ENCODE data around the gene BCL2L14.

Gene BCL2L14

GRCh38 chr12:12116677-12117076 lies 45.9 kb downstream of the BCL2L14 start:
- DNase-seq (ENCODE audit: low read depth): no peak
- no peak overlapping the region for H3K4me3 ChIP-seq (ENCODE audit: low read depth, low read length)
- TF ChIP-seq, protein P1, sequence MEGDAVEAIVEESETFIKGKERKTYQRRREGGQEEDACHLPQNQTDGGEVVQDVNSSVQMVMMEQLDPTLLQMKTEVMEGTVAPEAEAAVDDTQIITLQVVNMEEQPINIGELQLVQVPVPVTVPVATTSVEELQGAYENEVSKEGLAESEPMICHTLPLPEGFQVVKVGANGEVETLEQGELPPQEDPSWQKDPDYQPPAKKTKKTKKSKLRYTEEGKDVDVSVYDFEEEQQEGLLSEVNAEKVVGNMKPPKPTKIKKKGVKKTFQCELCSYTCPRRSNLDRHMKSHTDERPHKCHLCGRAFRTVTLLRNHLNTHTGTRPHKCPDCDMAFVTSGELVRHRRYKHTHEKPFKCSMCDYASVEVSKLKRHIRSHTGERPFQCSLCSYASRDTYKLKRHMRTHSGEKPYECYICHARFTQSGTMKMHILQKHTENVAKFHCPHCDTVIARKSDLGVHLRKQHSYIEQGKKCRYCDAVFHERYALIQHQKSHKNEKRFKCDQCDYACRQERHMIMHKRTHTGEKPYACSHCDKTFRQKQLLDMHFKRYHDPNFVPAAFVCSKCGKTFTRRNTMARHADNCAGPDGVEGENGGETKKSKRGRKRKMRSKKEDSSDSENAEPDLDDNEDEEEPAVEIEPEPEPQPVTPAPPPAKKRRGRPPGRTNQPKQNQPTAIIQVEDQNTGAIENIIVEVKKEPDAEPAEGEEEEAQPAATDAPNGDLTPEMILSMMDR (IDR thresholded peaks at IDR 0.05; ENCODE audit: insufficient read depth, low read depth, low read length, missing control alignments): no peak

GRCh38 chr12:12121061-12121460 lies 50.3 kb downstream of the BCL2L14 start:
- TF ChIP-seq, protein P1 (IDR thresholded peaks at IDR 0.05; ENCODE audit: insufficient read depth, low read depth, low read length, missing control alignments): no peak
- DNase-seq (ENCODE audit: low read depth): no peak
- H3K4me3 ChIP-seq (ENCODE audit: low read depth, low read length): no peak overlapping the region

DNA sequence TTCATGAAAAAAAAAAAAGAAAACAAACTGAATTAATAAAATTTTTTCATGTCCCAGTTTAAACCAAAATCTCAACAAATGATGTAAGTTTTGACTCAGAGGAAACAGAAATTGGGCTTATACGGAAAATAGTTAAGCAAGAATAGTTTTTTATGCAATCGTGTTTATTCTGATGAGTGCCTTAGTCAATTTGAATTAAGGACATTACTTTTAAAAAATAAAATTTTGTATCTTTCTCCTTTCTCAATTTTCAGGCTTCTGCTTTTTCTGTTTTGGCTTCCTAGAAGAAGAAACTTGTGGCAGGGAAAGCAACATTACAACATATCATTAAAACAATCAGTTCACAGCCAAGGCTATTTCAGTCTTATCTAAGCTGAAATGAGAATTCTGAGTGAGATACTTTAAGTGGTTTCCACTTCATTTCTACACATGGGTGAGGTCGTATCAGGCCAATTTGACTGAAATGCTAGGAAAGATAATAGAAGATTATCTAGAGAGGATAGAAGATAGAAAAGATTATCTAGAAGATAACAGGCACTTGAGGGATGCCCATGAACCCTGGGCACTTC lies 52.4 kb downstream of the BCL2L14 start:
- TF ChIP-seq, protein P1 (IDR thresholded peaks at IDR 0.05; ENCODE audit: insufficient read depth, low read depth, low read length, missing control alignments): no peak
- no peak for DNase-seq (ENCODE audit: low read depth)
- H3K4me3 ChIP-seq (ENCODE audit: low read depth, low read length): no peak overlapping the region

DNA sequence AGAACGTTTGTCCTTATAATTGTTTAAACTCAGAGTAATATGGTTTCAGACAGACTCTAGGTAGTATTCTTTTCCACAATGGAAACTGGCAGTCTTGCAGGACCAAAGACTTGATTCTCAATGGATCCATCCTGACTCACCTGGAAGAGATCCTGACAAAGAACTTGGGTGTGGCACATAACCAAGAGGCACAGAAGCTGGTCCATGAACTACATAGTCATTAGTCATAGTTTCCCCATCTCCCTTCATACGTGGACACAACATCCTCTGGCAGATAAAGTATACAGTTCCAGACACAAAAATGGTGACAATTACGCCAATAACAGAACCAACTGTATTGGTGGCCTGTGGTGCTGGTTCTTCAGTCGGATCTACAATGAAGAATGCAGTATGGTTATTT lies 55.8 kb downstream of the BCL2L14 start:
- DNase-seq (ENCODE audit: low read depth): no peak
- TF ChIP-seq, protein P1 (IDR thresholded peaks at IDR 0.05; ENCODE audit: insufficient read depth, low read depth, low read length, missing control alignments): no peak
- no peak overlapping the region for H3K4me3 ChIP-seq (ENCODE audit: low read depth, low read length)

DNA sequence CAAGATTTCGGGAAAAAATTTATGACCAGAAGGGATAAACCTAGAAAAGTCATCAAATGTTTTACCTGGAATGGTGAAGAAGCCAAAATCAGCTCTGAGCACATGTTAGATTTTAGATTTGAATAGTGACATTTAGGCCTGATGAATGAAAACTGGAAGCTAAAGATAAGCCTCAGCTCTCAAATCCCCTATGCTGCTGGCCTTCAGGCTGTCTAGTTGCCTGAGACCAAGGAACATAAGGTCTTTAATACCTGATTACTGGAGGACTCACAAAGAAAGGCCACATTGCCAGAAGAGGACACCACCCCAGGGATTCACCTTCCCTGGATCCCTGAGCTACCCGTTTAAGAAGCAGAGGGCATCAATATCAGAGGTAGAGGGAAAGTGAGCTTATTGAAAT lies 56.6 kb downstream of the BCL2L14 start:
- DNase-seq (ENCODE audit: low read depth): no peak
- TF ChIP-seq, protein P1 (IDR thresholded peaks at IDR 0.05; ENCODE audit: insufficient read depth, low read depth, low read length, missing control alignments): no peak
- no peak overlapping the region for H3K4me3 ChIP-seq (ENCODE audit: low read depth, low read length)

- TF ChIP-seq, protein P1 (IDR thresholded peaks at IDR 0.05; ENCODE audit: insufficient read depth, low read depth, low read length, missing control alignments): no peak
- no peak overlapping the region for H3K4me3 ChIP-seq (ENCODE audit: low read depth, low read length)
- no peak for DNase-seq (ENCODE audit: low read depth)
Measured at GRCh38 chr12:12128670-12129069, 57.9 kb downstream of the BCL2L14 start.

- DNase-seq (ENCODE audit: low read depth): no peak
- TF ChIP-seq, protein P1 (IDR thresholded peaks at IDR 0.05; ENCODE audit: insufficient read depth, low read depth, low read length, missing control alignments): no peak
Measured at GRCh38 chr12:12133259-12133658, 62.5 kb downstream of the BCL2L14 start.

More at GRCh38 chr12:12133259-12133658, 62.5 kb downstream of the BCL2L14 start:
- H3K4me3 ChIP-seq (ENCODE audit: low read depth, low read length): no peak overlapping the region
